Lower lobe of right lung (tissue), 2 donors: Measurements from ENCODE around the gene RBMS1. TPM values are rescaled to one million over a fixed set of nuclear protein-coding genes. Genes with fewer than 3 reads are reported as not detected.

Experiments used
- ATAC-seq, 2 donors: fragments of 200-7000 bp; cut with Tn5 transposase; one replicate each; pipeline ENCODE4 v1.9.1; 2020 to 2022; ENCODE audit warnings: mild to moderate bottlenecking in 2 of 2, moderate library complexity in 2 of 2
- DNase-seq: peaks from one replicate; pipeline ENCODE4 v3.0.0-alpha.2; 2020
- H3K27ac ChIP-seq: fragments of 200-600 bp; one replicate; pipeline ENCODE4 v1.8.0; 2022
- H3K27me3 ChIP-seq: fragments of 200-600 bp; one replicate; pipeline ENCODE4 v1.8.0; 2022; ENCODE audit warnings: low read depth
- H3K36me3 ChIP-seq: fragments of 200-600 bp; one replicate; pipeline ENCODE4 v1.8.0; 2022; ENCODE audit warnings: mild to moderate bottlenecking
- H3K4me1 ChIP-seq: fragments of 200-600 bp; one replicate; pipeline ENCODE4 v1.8.0; 2022
- H3K4me3 ChIP-seq: fragments of 200-600 bp; one replicate; pipeline ENCODE4 v1.8.0; 2022; ENCODE audit warnings: mild to moderate bottlenecking
- H3K9me3 ChIP-seq: fragments of 200-600 bp; one replicate; pipeline ENCODE4 v1.8.0; 2022
- CTCF ChIP-seq: fragments of 200-600 bp; IDR thresholded peaks from one replicate; pipeline ENCODE4 v1.8.0; 2022; ENCODE audit warnings: antibody characterized with exemption, mild to moderate bottlenecking
- intact Hi-C: fragments of 100-400 bp; cut with DNase I; formaldehyde crosslinking; loops from one replicate; pipeline ENCODE4 v1.11.0; 2022
- total RNA-seq: library from RNA; stranded (reverse); fragmentation: NEBNext Ultra II Directional; extraction: Animal tissue kit (Norgen Biotek cat#: 25700); gene quantifications from one replicate; pipeline ENCODE4 v1.2.1, GENCODE V29; 2021
- donor health status: DM: no; HTN: yes; CAD: no; lungs with severe emphysema.

The RBMS1 gene
- total RNA-seq, 1 donor from 2014 or later: 95.3 TPM

GRCh38 chr2:160268151-160268781, 225.3 kb downstream of the RBMS1 start:
- ATAC-seq: no peak
- peak overlapping the region; percentile 92 for H3K27ac ChIP-seq
- no peak overlapping the region for H3K4me3 ChIP-seq
- no peak for TF ChIP-seq CTCF
- H3K9me3 ChIP-seq: no peaks in the 10 kb centered on the region
- H3K36me3 ChIP-seq: peaks cover 5% of the 10 kb centered on the region
- intact Hi-C loops: no loop called here
- no peaks in the 10 kb centered on the region for H3K27me3 ChIP-seq
- H3K4me1 ChIP-seq: peaks cover 38% of the 10 kb centered on the region
- no peak for DNase-seq

GRCh38 chr2:160267692-160268091, 225.9 kb downstream of the RBMS1 start:
- H3K4me1 ChIP-seq: peaks cover 38% of the 10 kb centered on the region
- no peak for ATAC-seq

GRCh38 chr2:160267022-160267421, 226.6 kb downstream of the RBMS1 start:
- Histone ChIP-seq H3K36me3 (no peaks in the 10 kb centered on the region), H3K27me3 (no peaks in the 10 kb centered on the region), H3K27ac (no peak overlapping the region), H3K9me3 (no peaks in the 10 kb centered on the region), H3K4me3 (no peak overlapping the region), H3K4me1 (peaks cover 37% of the 10 kb centered on the region)
- ATAC-seq (no peak), DNase-seq (no peak)
- intact Hi-C loops: no loop called here
- TF ChIP-seq CTCF: no peak

More at GRCh38 chr2:160267692-160268091, 225.9 kb downstream of the RBMS1 start:
- no peak overlapping the region for H3K4me3 ChIP-seq
- H3K27ac ChIP-seq: peak overlapping the region; percentile 92
- TF ChIP-seq CTCF: no peak
- no peaks in the 10 kb centered on the region for H3K36me3 ChIP-seq
- intact Hi-C loops: no loop called here
- no peaks in the 10 kb centered on the region for H3K9me3 ChIP-seq
- no peaks in the 10 kb centered on the region for H3K27me3 ChIP-seq
- no peak for DNase-seq

- Histone ChIP-seq H3K4me3 (no peak overlapping the region), H3K27ac (no peak overlapping the region), H3K27me3 (no peaks in the 10 kb centered on the region), H3K4me1 (peaks cover 28% of the 10 kb centered on the region), H3K36me3 (no peaks in the 10 kb centered on the region), H3K9me3 (no peaks in the 10 kb centered on the region)
- DNase-seq (no peak), ATAC-seq (no peak)
- no peak for TF ChIP-seq CTCF
- intact Hi-C loops: no loop called here
Measured at GRCh38 chr2:160266037-160266551, 227.5 kb downstream of the RBMS1 start.

- H3K4me3 ChIP-seq: no peak overlapping the region
- H3K9me3 ChIP-seq: no peaks in the 10 kb centered on the region
- H3K27me3 ChIP-seq: no peaks in the 10 kb centered on the region
- ATAC-seq (no peak), DNase-seq (no peak)
- H3K36me3 ChIP-seq: no peaks in the 10 kb centered on the region
- intact Hi-C loops: no loop called here
- H3K27ac ChIP-seq: no peak overlapping the region
- H3K4me1 ChIP-seq: peaks cover 17% of the 10 kb centered on the region
- no peak for TF ChIP-seq CTCF
Measured at GRCh38 chr2:160264308-160264707, 229.3 kb downstream of the RBMS1 start.
